Neural progenitor cell (in vitro differentiated cells): ENCODE data around the gene SLC24A4. TPM values are rescaled to one million over a fixed set of nuclear protein-coding genes. Genes with fewer than 3 reads are reported as not detected.

Experiments
- DNase-seq: peaks from one replicate; pipeline ENCODE4 v3.0.0-alpha.2; 2016; ENCODE audit warnings: low spot score
- H2AFZ ChIP-seq: fragments of 200-600 bp; sonication (generic); replicated peaks from 2 replicates; pipeline ENCODE4 v1.6.1; 2016; ENCODE audit warnings: antibody characterized with exemption
- H3F3A ChIP-seq: fragments of 200-600 bp; sonication (generic); 2 replicates; pipeline ENCODE4 v1.6.1; 2016; ENCODE audit warnings: antibody characterized with exemption, low read depth
- H3K27ac ChIP-seq: fragments of 200-600 bp; sonication (generic); 2 replicates; pipeline ENCODE4 v1.5.1; 2016; ENCODE audit warnings: mild to moderate bottlenecking
- H3K27me3 ChIP-seq: fragments of 200-600 bp; sonication (generic); 2 replicates; pipeline ENCODE4 v1.6.1; 2016; ENCODE audit warnings: mild to moderate bottlenecking, moderate library complexity
- H3K36me3 ChIP-seq: fragments of 200-600 bp; sonication (generic); 2 replicates; pipeline ENCODE4 v1.5.1; 2016
- H3K4me1 ChIP-seq: fragments of 200-600 bp; sonication (generic); 2 replicates; pipeline ENCODE4 v1.6.1; 2016; ENCODE audit warnings: mixed run types
- H3K4me2 ChIP-seq: fragments of 200-600 bp; sonication (generic); 2 replicates; pipeline ENCODE4 v1.6.1; 2016
- H3K4me3 ChIP-seq: fragments of 200-600 bp; sonication (generic); 2 replicates; pipeline ENCODE4 v1.5.1; 2016
- H3K79me2 ChIP-seq: fragments of 200-600 bp; sonication (generic); 2 replicates; pipeline ENCODE4 v1.6.1; 2016; ENCODE audit warnings: low read depth
- H3K9ac ChIP-seq: fragments of 200-600 bp; sonication (generic); 2 replicates; pipeline ENCODE4 v1.6.1; 2016
- H3K9me3 ChIP-seq: fragments of 200-600 bp; sonication (generic); 2 replicates; pipeline ENCODE4 v1.5.1; 2016; ENCODE audit warnings: low read depth
- H4K20me1 ChIP-seq: fragments of 200-600 bp; sonication (generic); 2 replicates; pipeline ENCODE4 v1.6.1; 2016; ENCODE audit warnings: low read depth
- H3K27ac Mint-ChIP-seq: 3 replicates; pipeline ENCODE4 v1.8.0; 2021; ENCODE audit warnings: mixed read lengths
- H3K27me3 Mint-ChIP-seq: 2 replicates; pipeline ENCODE4 v1.8.0; 2022; ENCODE audit warnings: low read depth, mild to moderate bottlenecking, inconsistent platforms, moderate library complexity, mixed read lengths; ENCODE audit not compliant: insufficient read depth
- H3K36me3 Mint-ChIP-seq: 3 replicates; pipeline ENCODE4 v1.8.0; 2021; ENCODE audit warnings: mixed read lengths
- H3K4me1 Mint-ChIP-seq: 3 replicates; pipeline ENCODE4 v1.8.0; 2021; ENCODE audit warnings: mixed read lengths
- H3K4me3 Mint-ChIP-seq: 3 replicates; pipeline ENCODE4 v1.8.0; 2021; ENCODE audit warnings: mild to moderate bottlenecking, moderate library complexity, mixed read lengths
- H3K9me3 Mint-ChIP-seq: 3 replicates; pipeline ENCODE4 v1.8.0; 2020; ENCODE audit warnings: mixed read lengths
- CTCF ChIP-seq: fragments of 200-600 bp; sonication (generic); IDR thresholded peaks from 2 replicates; pipeline ENCODE4 v1.5.1; 2017; ENCODE audit warnings: antibody characterized with exemption, mild to moderate bottlenecking
- EZH2 ChIP-seq: fragments of 200-600 bp; sonication (generic); IDR thresholded peaks from 2 replicates; pipeline ENCODE4 v1.6.1; 2017; ENCODE audit warnings: antibody characterized with exemption, mild to moderate bottlenecking, moderate library complexity
- EZH2phosphoT487 ChIP-seq: fragments of 200-600 bp; sonication (generic); IDR thresholded peaks from 2 replicates; pipeline ENCODE4 v1.6.1; 2017; ENCODE audit warnings: antibody characterized with exemption
- total RNA-seq: library from RNA; depleted of rRNA; stranded (reverse); fragments of >200 nt; gene quantifications from 2 replicates; pipeline ENCODE4 v1.2.3, GENCODE V29; 2015; ENCODE audit warnings: low replicate concordance

SLC24A4 gene
- total RNA-seq, 1 donor from 2014 or later, result 0.73 TPM

GRCh38 chr14:92490239-92490959 is 167.4 kb downstream of the SLC24A4 start:
- Histone ChIP-seq H3K9ac (no peak overlapping the region), H4K20me1 (no peaks in the 10 kb centered on the region), H3K27me3 (no peaks in the 10 kb centered on the region), H3K36me3 (no peaks in the 10 kb centered on the region), H3K27ac (no peak overlapping the region), H3K4me1 (no peaks in the 10 kb centered on the region), H2AFZ (no peak overlapping the region), H3K9me3 (no peaks in the 10 kb centered on the region), H3K4me2 (no peak overlapping the region), H3K79me2 (no peaks in the 10 kb centered on the region), H3K4me3 (no peak overlapping the region), H3F3A (no peaks in the 10 kb centered on the region)
- Mint-ChIP-seq H3K36me3 (no peaks in the 10 kb centered on the region), H3K27me3 (peaks cover 11% of the 10 kb centered on the region), H3K9me3 (no peaks in the 10 kb centered on the region), H3K4me3 (no peak overlapping the region), H3K27ac (no peak overlapping the region), H3K4me1 (peaks cover 19% of the 10 kb centered on the region)
- TF ChIP-seq EZH2phosphoT487 (no peak), CTCF (no peak), EZH2 (no peak)
- DNase-seq, result no peak

- Mint-ChIP-seq H3K36me3 (no peaks in the 10 kb centered on the region), H3K27ac (no peak overlapping the region), H3K9me3 (no peaks in the 10 kb centered on the region), H3K27me3 (peaks cover 11% of the 10 kb centered on the region), H3K4me1 (peaks cover 22% of the 10 kb centered on the region), H3K4me3 (no peak overlapping the region)
- no peak overlapping the region for H3K9ac ChIP-seq
- no peak overlapping the region for H3K27ac ChIP-seq
- no peak overlapping the region for H3K4me2 ChIP-seq
- no peak overlapping the region for H3K4me3 ChIP-seq
- H3F3A ChIP-seq, result no peaks in the 10 kb centered on the region
- no peaks in the 10 kb centered on the region for H3K4me1 ChIP-seq
- TF ChIP-seq EZH2, result no peak
- TF ChIP-seq CTCF, result no peak
- TF ChIP-seq EZH2phosphoT487, result no peak
- no peaks in the 10 kb centered on the region for H3K36me3 ChIP-seq
- H2AFZ ChIP-seq, result no peak overlapping the region
- no peaks in the 10 kb centered on the region for H3K79me2 ChIP-seq
- H3K9me3 ChIP-seq, result no peaks in the 10 kb centered on the region
- H3K27me3 ChIP-seq, result no peaks in the 10 kb centered on the region
- H4K20me1 ChIP-seq, result no peaks in the 10 kb centered on the region
- no peak for DNase-seq
These were observed 168.8 kb downstream of the SLC24A4 start for GRCh38 chr14:92491782-92492181.

DNA sequence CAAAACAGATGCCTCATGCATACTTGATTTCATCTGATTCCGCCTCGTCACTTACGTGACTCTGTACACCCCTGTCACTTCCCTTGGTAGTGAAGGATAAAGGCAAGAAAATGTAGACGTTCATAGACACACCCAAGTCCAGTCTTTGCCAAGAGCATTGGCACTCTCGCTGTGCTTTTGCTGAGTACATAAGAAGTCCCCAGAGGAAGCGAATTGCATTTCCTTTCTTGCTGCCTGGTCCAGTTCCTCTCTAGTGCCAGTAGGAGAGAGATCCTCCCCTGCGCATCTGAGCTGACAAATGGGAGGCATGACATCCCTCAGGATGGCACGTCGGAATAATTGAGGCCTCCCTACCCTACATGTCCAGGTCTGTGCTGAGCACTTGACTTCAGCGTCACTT is 169.3 kb downstream of the SLC24A4 start:
- no peaks in the 10 kb centered on the region for H3K9me3 ChIP-seq
- Mint-ChIP-seq H3K27ac (no peak overlapping the region), H3K4me3 (no peak overlapping the region), H3K9me3 (no peaks in the 10 kb centered on the region), H3K36me3 (no peaks in the 10 kb centered on the region), H3K4me1 (peaks cover 19% of the 10 kb centered on the region), H3K27me3 (peaks cover 11% of the 10 kb centered on the region)
- no peaks in the 10 kb centered on the region for H3K79me2 ChIP-seq
- H3K27me3 ChIP-seq, result no peaks in the 10 kb centered on the region
- H3K27ac ChIP-seq, result no peak overlapping the region
- H3K4me3 ChIP-seq, result no peak overlapping the region
- DNase-seq, result no peak
- no peak overlapping the region for H2AFZ ChIP-seq
- no peak overlapping the region for H3K9ac ChIP-seq
- no peak overlapping the region for H3K4me2 ChIP-seq
- H3K4me1 ChIP-seq, result peaks cover 2% of the 10 kb centered on the region
- H3F3A ChIP-seq, result no peaks in the 10 kb centered on the region
- H3K36me3 ChIP-seq, result no peaks in the 10 kb centered on the region
- H4K20me1 ChIP-seq, result no peaks in the 10 kb centered on the region
- no peak for TF ChIP-seq EZH2phosphoT487
- no peak for TF ChIP-seq CTCF
- no peak for TF ChIP-seq EZH2
